H1 (cell line): Measurements from ENCODE around the gene SPEF2. TPM values are rescaled to one million over a fixed set of nuclear protein-coding genes. Genes with fewer than 3 reads are reported as not detected.

ENCODE experiments used
- CTCF ChIA-PET: fragments of 300-600 bp; sonication (Branson Sonifier 250); formaldehyde crosslinking; loops from one replicate; lab custom pipeline; 2021; ENCODE audit not compliant: partially characterized antibody; lab: Charles Lee
- POLR2A ChIA-PET: fragments of 300-600 bp; sonication (Branson Sonifier 250); formaldehyde crosslinking; loops from one replicate; lab custom pipeline; 2021; ENCODE audit warnings: inconsistent platforms; ENCODE audit not compliant: partially characterized antibody; lab: Charles Lee
- DNase-seq, 2 experiments: peaks; one replicate each; pipeline versions ENCODE4 v3.0.0 to v3.0.0-alpha.2; 2010 to 2022; ENCODE audit warnings: low spot score in 2 of 2, low read depth in 1 of 2, mixed read lengths in 1 of 2
- FAIRE-seq: peaks from 2 replicates; lab custom pipeline; 2011; peaks lifted over from hg19 to GRCh38; lab: Jason Lieb, UNC
- H2AFZ ChIP-seq: 2 replicates; pipeline ENCODE4 v1.8.1; 2012; ENCODE audit warnings: low read length, inconsistent platforms
- H2AK5ac ChIP-seq: 2 replicates; pipeline ENCODE4 v1.6.1; 2013; ENCODE audit warnings: low read depth, low read length
- H2BK120ac ChIP-seq: replicated peaks from 2 replicates; pipeline ENCODE3; 2013; ENCODE audit warnings: low read depth, low read length, inconsistent platforms
- H2BK12ac ChIP-seq: 2 replicates; pipeline ENCODE4 v1.6.1; 2013; ENCODE audit warnings: low read depth, low read length
- H2BK15ac ChIP-seq: 2 replicates; pipeline ENCODE4 v1.6.1; 2013; ENCODE audit warnings: low read length
- H2BK20ac ChIP-seq: 2 replicates; pipeline ENCODE4 v1.6.1; 2013; ENCODE audit warnings: low read length
- H2BK5ac ChIP-seq: 2 replicates; pipeline ENCODE4 v1.6.1; 2013; ENCODE audit warnings: low read depth, low read length
- H3K14ac ChIP-seq: 2 replicates; pipeline ENCODE4 v1.6.1; 2013; ENCODE audit warnings: inconsistent platforms; ENCODE audit not compliant: insufficient read length
- H3K18ac ChIP-seq: 2 replicates; pipeline ENCODE4 v1.6.1; 2013; ENCODE audit warnings: low read length; ENCODE audit errors: extremely low read depth
- H3K23ac ChIP-seq: 2 replicates; pipeline ENCODE4 v1.6.1; 2013; ENCODE audit warnings: inconsistent platforms; ENCODE audit not compliant: insufficient read length
- H3K23me2 ChIP-seq: 2 replicates; pipeline ENCODE4 v1.6.1; 2013; ENCODE audit warnings: low read depth, low read length
- H3K27ac ChIP-seq: 2 replicates; pipeline ENCODE4 v1.6.1; 2011; ENCODE audit warnings: low read depth, low read length, inconsistent platforms
- H3K27me3 ChIP-seq, 4 experiments: replicated peaks in 1 of 4; 1 replicate in 1 of 4; 2 replicates in 3 of 4; pipeline versions ENCODE4 v1.6.1 to v1.8.1; 2011 to 2013; ENCODE audit warnings: low read length in 3 of 4, mild to moderate bottlenecking in 3 of 4, inconsistent platforms in 2 of 4, mixed read lengths in 2 of 4, moderate library complexity in 1 of 4; ENCODE audit not compliant: control insufficient read depth in 3 of 4, insufficient read depth in 3 of 4; ENCODE audit errors: extremely low read depth in 1 of 4
- H3K36me3 ChIP-seq, 4 experiments: 2 replicates each; pipeline versions ENCODE4 v1.6.1 to v1.8.1; 2011 to 2013; ENCODE audit warnings: mild to moderate bottlenecking in 4 of 4, low read length in 3 of 4, moderate library complexity in 2 of 4, control low read depth in 1 of 4, inconsistent platforms in 1 of 4; ENCODE audit not compliant: insufficient read depth in 4 of 4, control insufficient read depth in 2 of 4
- H3K4ac ChIP-seq: replicated peaks from 2 replicates; pipeline ENCODE3; 2013; ENCODE audit warnings: low read length, low read depth, mixed read lengths, inconsistent platforms; ENCODE audit not compliant: insufficient read length
- H3K4me1 ChIP-seq, 4 experiments: replicated peaks in 1 of 4; 1 replicate in 1 of 4; 2 replicates in 3 of 4; pipeline versions ENCODE4 v1.6.1 to v1.8.1; 2011 to 2013; ENCODE audit warnings: low read length in 3 of 4, inconsistent platforms in 2 of 4, mixed read lengths in 1 of 4; ENCODE audit not compliant: insufficient read depth in 4 of 4, control insufficient read depth in 3 of 4
- H3K4me2 ChIP-seq, 2 experiments: 2 replicates each; pipeline versions ENCODE4 v1.6.1 to v1.8.1; 2011 to 2013; ENCODE audit warnings: low read depth in 2 of 2, low read length in 2 of 2, control low read depth in 1 of 2, inconsistent platforms in 1 of 2, mild to moderate bottlenecking in 1 of 2; ENCODE audit not compliant: insufficient read depth in 1 of 2
- H3K4me3 ChIP-seq, 4 experiments: fragments of 200-600, 300-600 bp in 1 of 4; sonication (generic), shearing (Covaris generic), sonication (Bioruptor Twin) in 1 of 4; 2 replicates each; pipeline versions ENCODE4 v1.5.1 to v1.8.1; 2011 to 2016; ENCODE audit warnings: low read length in 4 of 4, low read depth in 3 of 4, control low read depth in 2 of 4, inconsistent platforms in 2 of 4, mild to moderate bottlenecking in 2 of 4, mixed read lengths in 1 of 4, moderate library complexity in 1 of 4; ENCODE audit not compliant: insufficient read depth in 2 of 4; ENCODE audit errors: extremely low read depth in 1 of 4
- H3K56ac ChIP-seq: replicated peaks from 2 replicates; pipeline ENCODE3; 2013; ENCODE audit warnings: low read depth, mild to moderate bottlenecking, mixed read lengths, low read length, inconsistent platforms; ENCODE audit not compliant: insufficient read length
- H3K79me1 ChIP-seq: 2 replicates; pipeline ENCODE4 v1.6.1; 2013; ENCODE audit warnings: low read depth, low read length, control low read depth
- H3K79me2 ChIP-seq, 2 experiments: 2 replicates each; pipeline versions ENCODE4 v1.6.1 to v1.8.1; 2012 to 2013; ENCODE audit warnings: low read length in 2 of 2, mild to moderate bottlenecking in 2 of 2, inconsistent platforms in 1 of 2; ENCODE audit not compliant: insufficient read depth in 2 of 2, control insufficient read depth in 1 of 2
- H3K9ac ChIP-seq, 4 experiments: replicated peaks in 1 of 4; 1 replicate in 1 of 4; 2 replicates in 3 of 4; pipeline versions ENCODE4 v1.6.1 to v1.8.1; 2011 to 2013; ENCODE audit warnings: low read depth in 3 of 4, low read length in 3 of 4, control low read depth in 2 of 4, mild to moderate bottlenecking in 2 of 4, moderate library complexity in 2 of 4, inconsistent platforms in 1 of 4; ENCODE audit errors: extremely low read depth in 1 of 4
- H3K9me3 ChIP-seq, 2 experiments: 2 replicates each; pipeline versions ENCODE4 v1.6.1 to v1.8.1; 2012 to 2013; ENCODE audit warnings: mild to moderate bottlenecking in 2 of 2, moderate library complexity in 2 of 2, control low read depth in 1 of 2, inconsistent platforms in 1 of 2, low read depth in 1 of 2, low read length in 1 of 2, mixed read lengths in 1 of 2; ENCODE audit not compliant: insufficient read depth in 2 of 2
- H4K20me1 ChIP-seq, 2 experiments: replicated peaks in 1 of 2; 2 replicates each; pipeline versions ENCODE3 to v1.8.1; 2011 to 2013; ENCODE audit warnings: inconsistent platforms in 2 of 2, low read length in 2 of 2, mild to moderate bottlenecking in 1 of 2; ENCODE audit not compliant: insufficient read depth in 2 of 2, control insufficient read depth in 1 of 2
- H4K5ac ChIP-seq: 2 replicates; pipeline ENCODE4 v1.6.1; 2013; ENCODE audit warnings: low read length, low read depth, mixed read lengths, inconsistent platforms; ENCODE audit not compliant: insufficient read length
- H4K8ac ChIP-seq: 2 replicates; pipeline ENCODE4 v1.8.0; 2013; ENCODE audit warnings: mild to moderate bottlenecking, moderate library complexity, low read length, inconsistent platforms; ENCODE audit not compliant: insufficient read depth; ENCODE audit errors: extremely low read depth
- H4K91ac ChIP-seq: replicated peaks from 2 replicates; pipeline ENCODE3; 2013; ENCODE audit warnings: low read length, mixed read lengths, inconsistent platforms; ENCODE audit not compliant: insufficient read length
- CBX8 ChIP-seq: fragments of 300-800, 300-1000 bp; sonication (generic); IDR thresholded peaks from 2 replicates; pipeline ENCODE4 v1.7.1; 2016; ENCODE audit warnings: low read depth, low read length, borderline replicate concordance
- GTF2F1 ChIP-seq: IDR thresholded peaks from 2 replicates; pipeline ENCODE4 v1.6.1; 2012; ENCODE audit warnings: low read depth, low read length, improper control_type of control experiment, borderline replicate concordance
- HDAC6 ChIP-seq: IDR thresholded peaks from one replicate; pipeline ENCODE4 v1.7.1; 2012; ENCODE audit warnings: low read depth, mild to moderate bottlenecking, inconsistent platforms, low read length, moderate library complexity
- MAX ChIP-seq: IDR thresholded peaks from 2 replicates; pipeline ENCODE4 v1.6.1; 2012; ENCODE audit warnings: inconsistent platforms
- NRF1 ChIP-seq: IDR thresholded peaks from 2 replicates; pipeline ENCODE4 v1.6.1; 2011; ENCODE audit warnings: mild to moderate bottlenecking, low read depth, low read length, improper control_type of control experiment
- POLR2A ChIP-seq, 2 experiments: IDR thresholded peaks; 1 replicate in 1 of 2; 2 replicates in 1 of 2; pipeline ENCODE4 v1.6.1; 2011; ENCODE audit warnings: low read depth in 2 of 2, low read length in 2 of 2, mild to moderate bottlenecking in 2 of 2; ENCODE audit errors: control extremely low read depth in 1 of 2
- POU5F1 ChIP-seq: IDR thresholded peaks from 2 replicates; pipeline ENCODE4 v1.6.1; 2011; ENCODE audit warnings: low read depth, mild to moderate bottlenecking, low read length, moderate library complexity
- RBBP5 ChIP-seq: IDR thresholded peaks from 2 replicates; pipeline ENCODE4 v1.7.1; 2012; ENCODE audit warnings: low read depth, mild to moderate bottlenecking, inconsistent platforms, low read length, moderate library complexity, borderline replicate concordance
- RFX5 ChIP-seq: IDR thresholded peaks from 2 replicates; pipeline ENCODE4 v1.6.1; 2011; ENCODE audit warnings: low read depth, low read length, improper control_type of control experiment, borderline replicate concordance
- RXRA ChIP-seq: IDR thresholded peaks from 2 replicates; pipeline ENCODE4 v1.6.1; 2011; ENCODE audit warnings: low read depth, mild to moderate bottlenecking, low read length, moderate library complexity; ENCODE audit not compliant: insufficient read depth
- SP1 ChIP-seq: IDR thresholded peaks from 2 replicates; pipeline ENCODE4 v1.6.1; 2011; ENCODE audit warnings: low read depth, low read length
- SUZ12 ChIP-seq: fragments of 200-600 bp; sonication (generic); IDR thresholded peaks from 2 replicates; pipeline ENCODE4 v1.6.1; 2012; ENCODE audit warnings: mild to moderate bottlenecking, inconsistent platforms, low read length, moderate library complexity, mixed read lengths
- WGBS, 2 experiments: shearing (Covaris generic) in 1 of 2; methylation state at CpG; one replicate each; pipeline versions ENCODE4 v1.1.6 to v1.1.7; 2013 to 2015; ENCODE audit warnings: low lambda C conversion rate in 2 of 2, mixed read lengths in 2 of 2, inconsistent platforms in 1 of 2, low coverage in 1 of 2, missing lambda C conversion rate in 1 of 2; ENCODE audit not compliant: insufficient replicate concordance in 2 of 2, insufficient coverage in 1 of 2, insufficient read length in 1 of 2; ENCODE audit errors: extremely low coverage in 1 of 2, missing lambda C conversion rate in 1 of 2; 5-methylcytosine and 5-hydroxymethylcytosine counted together
- polyA plus RNA-seq, 7 experiments: library from polyadenylated mRNA; depleted of rRNA in 3 of 7; stranded (reverse) in 5 of 7; unstranded in 2 of 7; fragments of >200 nt in 5 of 7; fragments of 200-250 nt in 2 of 7; gene quantifications; 1 replicate in 5 of 7; 2 replicates in 1 of 7; 4 replicates in 1 of 7; pipeline versions ENCODE4 v1.2.1 to v1.2.3, GENCODE V29; 2011 to 2013; ENCODE audit warnings: missing spikeins in 2 of 7, mixed read lengths in 2 of 7
- total RNA-seq: library from RNA; stranded (reverse); fragmentation: NEBNext Ultra II Directional; extraction: Animal tissue kit (Norgen Biotek cat#: 25700); gene quantifications from 2 replicates; pipeline ENCODE4 v1.2.1, GENCODE V29; 2021
- TF ChIP-seq, protein P1 (sequence below): IDR thresholded peaks from 2 replicates; pipeline ENCODE4 v1.6.1; 2012; ENCODE audit warnings: inconsistent platforms

Gene SPEF2
- total and polyA plus RNA-seq, 2 of the 8 experiments (the other 6 are each of a cell fraction or from before 2014, with no cell fraction given), result 0.14 to 0.73 TPM

GRCh38 chr5:35671541-35672295 is 54.1 kb downstream of the SPEF2 start:
- no peak overlapping the region for H2AFZ ChIP-seq
- no peak overlapping the region for H2BK12ac ChIP-seq
- 0 out of 7 replicates have a peak, but pooled peaks cover 0 to 3% (median 0%) of the 10 kb centered on the region in 4 experiments for H3K4me1 ChIP-seq
- no peaks in the 10 kb centered on the region for H3K27me3 ChIP-seq
- CTCF ChIA-PET, result interaction anchor here (0.5 to 1.1 kb wide), 4 partner anchors 16 to 252 kb away, joined by 3 read pairs; no protein-coding TSS in a partner anchor
- no peak overlapping the region for H3K27ac ChIP-seq
- DNase-seq (no peak), FAIRE-seq (no peak)
- H2AK5ac ChIP-seq, result no peak overlapping the region
- H3K18ac ChIP-seq, result no peak overlapping the region
- 89% methylated on average over 5 of the region's 5 CpGs; no CpG with 5 or more reads in 1 of the 2 experiments for WGBS, 2 experiments
- H3K56ac ChIP-seq, result no peak overlapping the region
- no peaks in the 10 kb centered on the region for H4K20me1 ChIP-seq
- no peaks in the 10 kb centered on the region for H3K36me3 ChIP-seq
- no peak overlapping the region for H3K4ac ChIP-seq
- no peak overlapping the region for H2BK15ac ChIP-seq
- H2BK120ac ChIP-seq, result no peak overlapping the region
- no peak overlapping the region for H2BK20ac ChIP-seq
- H3K23ac ChIP-seq, result no peak overlapping the region
- H3K14ac ChIP-seq, result no peak overlapping the region
- H4K8ac ChIP-seq, result no peak overlapping the region
- no peaks in the 10 kb centered on the region for H3K9me3 ChIP-seq
- no peak overlapping the region for H3K9ac ChIP-seq
- H4K5ac ChIP-seq, result no peak overlapping the region
- POLR2A ChIA-PET, result no interaction called here
- H3K4me3 ChIP-seq, result no peak overlapping the region
- H3K4me2 ChIP-seq, result no peak overlapping the region
- H4K91ac ChIP-seq, result no peak overlapping the region
- H3K79me1 ChIP-seq, result no peaks in the 10 kb centered on the region
- H2BK5ac ChIP-seq, result no peak overlapping the region
- no peaks in the 10 kb centered on the region for H3K79me2 ChIP-seq
- H3K23me2 ChIP-seq, result no peaks in the 10 kb centered on the region
- no peak for TF ChIP-seq MAX
- no peak for TF ChIP-seq HDAC6
- no peak for TF ChIP-seq CBX8
- no peak for TF ChIP-seq POU5F1
- TF ChIP-seq SP1, result no peak
- no peak for TF ChIP-seq SUZ12
- no peak for TF ChIP-seq RBBP5
- TF ChIP-seq GTF2F1, result no peak
- TF ChIP-seq RXRA, result no peak
- no peak for TF ChIP-seq POLR2A (IDR thresholded peaks at IDR 0.05; ENCODE audit: control extremely low read depth in 1 of 2, low read depth in 2 of 2, low read length in 2 of 2)
- no peak for TF ChIP-seq RFX5
- no peak for TF ChIP-seq NRF1
- TF ChIP-seq, protein P1, sequence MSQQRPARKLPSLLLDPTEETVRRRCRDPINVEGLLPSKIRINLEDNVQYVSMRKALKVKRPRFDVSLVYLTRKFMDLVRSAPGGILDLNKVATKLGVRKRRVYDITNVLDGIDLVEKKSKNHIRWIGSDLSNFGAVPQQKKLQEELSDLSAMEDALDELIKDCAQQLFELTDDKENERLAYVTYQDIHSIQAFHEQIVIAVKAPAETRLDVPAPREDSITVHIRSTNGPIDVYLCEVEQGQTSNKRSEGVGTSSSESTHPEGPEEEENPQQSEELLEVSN, result no peak
